SH-SY5Y (cell line): Measurements from ENCODE around the gene PIGC.

Source experiments
- GATA2 ChIP-seq: IDR thresholded peaks from 2 replicates; pipeline ENCODE4 v1.6.1; 2011; ENCODE audit warnings: mild to moderate bottlenecking, low read depth, low read length
- GATA3 ChIP-seq: IDR thresholded peaks from 2 replicates; pipeline ENCODE4 v1.6.1; 2011; ENCODE audit warnings: low read depth, mild to moderate bottlenecking, low read length, moderate library complexity

DNA sequence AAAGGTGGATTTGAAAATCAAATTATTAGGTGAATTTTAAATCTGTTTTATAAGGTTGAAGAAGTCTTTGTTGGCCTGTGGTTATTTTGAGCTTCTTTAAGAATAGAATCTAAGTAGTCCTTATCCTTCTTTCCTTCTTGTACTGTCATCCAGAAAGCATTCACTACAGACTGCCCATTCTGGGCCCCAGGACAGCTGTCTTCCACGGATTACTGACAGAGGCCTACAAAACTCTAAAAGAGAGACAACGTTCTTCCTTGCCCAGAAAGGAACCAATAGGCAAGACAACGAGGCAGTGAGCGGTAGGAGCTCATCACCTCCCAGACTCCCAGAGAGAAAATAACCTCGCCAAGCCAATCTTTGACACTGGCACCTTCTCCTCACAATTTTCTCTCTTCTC lies 24.4 kb upstream of the PIGC start:
- no peak for TF ChIP-seq GATA2
- no peak for TF ChIP-seq GATA3
